ENCODE results near the gene ADGRA3.

The ADGRA3 gene

GRCh38 chr4:22356987-22357596 is 158.8 kb downstream of the ADGRA3 start:
- no peaks in the 10 kb centered on the region for H3K36me3 Mint-ChIP-seq
- H3K9me3 Mint-ChIP-seq (ENCODE audit: low read depth) = peaks cover 8% of the 10 kb centered on the region
- no peaks in the 10 kb centered on the region for H3K4me1 Mint-ChIP-seq (ENCODE audit: low read depth)
- H3K27me3 Mint-ChIP-seq = no peaks in the 10 kb centered on the region
- no peak overlapping the region for H3K4me3 Mint-ChIP-seq
- no peak overlapping the region for H3K27ac Mint-ChIP-seq

DNA sequence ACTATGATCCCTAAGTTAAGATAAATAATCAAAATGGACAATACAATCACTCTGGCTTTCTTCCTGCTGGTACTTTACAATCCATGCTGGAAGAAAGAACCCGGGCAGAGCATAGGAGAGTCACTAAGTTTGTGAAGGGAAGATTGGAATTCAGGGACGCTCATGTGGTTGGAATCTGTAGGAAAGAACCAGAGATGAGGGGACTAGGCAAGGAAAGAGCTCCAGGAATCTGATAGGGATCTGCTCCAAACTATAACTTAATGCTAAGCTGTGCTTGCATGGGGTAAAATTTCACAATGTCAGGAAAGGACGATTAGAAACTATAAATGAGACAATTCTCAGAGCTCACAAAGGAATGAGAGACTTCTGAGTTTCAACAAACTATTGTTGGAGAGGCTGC is 167.5 kb downstream of the ADGRA3 start:
- Mint-ChIP-seq H3K4me3 (no peak overlapping the region), H3K36me3 (peaks cover 2% of the 10 kb centered on the region), H3K27me3 (peaks cover 3% of the 10 kb centered on the region), H3K9me3 (ENCODE audit: low read depth) (no peaks in the 10 kb centered on the region), H3K27ac (no peak overlapping the region), H3K4me1 (ENCODE audit: low read depth) (no peaks in the 10 kb centered on the region)

DNA sequence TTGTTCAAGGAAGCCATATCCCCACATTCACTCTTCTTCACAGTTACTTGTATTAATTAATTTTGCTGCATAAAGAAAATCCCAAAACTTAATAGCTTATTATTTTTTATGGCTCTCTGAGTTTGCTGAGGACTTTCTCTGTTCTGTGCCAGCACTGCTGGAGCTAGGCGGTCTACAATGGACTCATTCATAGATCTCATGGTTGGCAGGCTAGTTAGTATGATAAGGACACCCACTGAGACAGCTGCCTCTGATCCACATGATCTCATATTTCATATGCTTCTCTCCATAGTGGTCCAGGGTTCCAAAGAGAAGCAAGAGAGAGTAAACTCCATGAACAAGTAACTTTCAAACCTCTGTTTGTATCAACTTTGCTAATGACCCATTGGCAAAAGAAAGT is 170.2 kb downstream of the ADGRA3 start:
- no peak overlapping the region for H3K27ac Mint-ChIP-seq

DNA sequence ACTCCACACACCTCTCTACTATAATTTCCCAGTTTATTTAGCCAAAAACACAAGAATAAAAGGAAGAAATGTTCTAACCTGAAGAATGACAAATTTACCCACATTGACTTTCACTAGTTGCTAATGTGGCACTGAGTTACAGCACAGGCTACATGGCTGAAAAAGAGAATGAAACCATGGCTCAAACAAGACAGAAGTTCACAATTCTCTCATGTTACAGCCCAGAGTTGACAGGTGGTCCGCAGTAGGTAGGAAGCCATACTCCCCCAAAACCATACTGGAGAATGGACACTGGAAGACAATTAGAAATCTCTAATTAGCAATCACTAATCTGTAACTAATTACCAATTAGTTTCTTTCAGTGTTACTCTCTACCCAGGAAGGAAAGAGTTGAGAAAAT is 170.8 kb downstream of the ADGRA3 start:
- Mint-ChIP-seq H3K36me3 (no peaks in the 10 kb centered on the region), H3K27me3 (peaks cover 2% of the 10 kb centered on the region), H3K9me3 (ENCODE audit: low read depth) (no peaks in the 10 kb centered on the region), H3K27ac (no peak overlapping the region), H3K4me3 (no peak overlapping the region), H3K4me1 (ENCODE audit: low read depth) (no peaks in the 10 kb centered on the region)

More for the DNA sequence above, 170.2 kb downstream of the ADGRA3 start:
- Mint-ChIP-seq H3K4me3 (no peak overlapping the region), H3K36me3 (peaks cover under 1% of the 10 kb centered on the region), H3K9me3 (ENCODE audit: low read depth) (no peaks in the 10 kb centered on the region), H3K27me3 (peaks cover 3% of the 10 kb centered on the region), H3K4me1 (ENCODE audit: low read depth) (no peaks in the 10 kb centered on the region)

GRCh38 chr4:22343606-22344005 is 172.3 kb downstream of the ADGRA3 start:
- Mint-ChIP-seq H3K27me3 (peaks cover 2% of the 10 kb centered on the region), H3K4me3 (no peak overlapping the region), H3K9me3 (ENCODE audit: low read depth) (no peaks in the 10 kb centered on the region), H3K27ac (no peak overlapping the region), H3K36me3 (no peaks in the 10 kb centered on the region), H3K4me1 (ENCODE audit: low read depth) (no peaks in the 10 kb centered on the region)

DNA sequence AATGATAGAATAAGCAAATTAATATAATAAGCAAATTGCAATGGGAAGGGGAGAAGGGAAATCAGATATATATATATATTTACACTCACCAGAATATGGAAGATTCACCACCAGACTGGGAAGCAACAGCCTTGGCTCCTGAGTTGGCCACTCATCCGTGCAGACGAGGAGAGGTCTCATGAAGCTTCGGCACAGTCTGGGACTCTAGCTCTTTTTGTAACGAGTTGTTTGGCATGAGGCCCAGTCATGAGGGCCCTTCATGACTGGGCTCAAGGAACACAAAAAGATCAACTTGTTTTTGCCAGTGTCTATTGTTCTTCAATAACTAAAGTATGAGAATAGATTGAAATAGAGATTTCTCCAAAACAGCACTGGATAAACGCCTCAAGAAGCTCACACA is 176.4 kb downstream of the ADGRA3 start:
- no peaks in the 10 kb centered on the region for H3K36me3 Mint-ChIP-seq
- no peak overlapping the region for H3K4me3 Mint-ChIP-seq
- H3K27me3 Mint-ChIP-seq = no peaks in the 10 kb centered on the region
- H3K4me1 Mint-ChIP-seq (ENCODE audit: low read depth) = no peaks in the 10 kb centered on the region
- H3K27ac Mint-ChIP-seq = no peak overlapping the region
- H3K9me3 Mint-ChIP-seq (ENCODE audit: low read depth) = no peaks in the 10 kb centered on the region

- no peak overlapping the region for H3K4me3 Mint-ChIP-seq
Measured at GRCh38 chr4:22338796-22339195, 177.1 kb downstream of the ADGRA3 start.

More at GRCh38 chr4:22338796-22339195, 177.1 kb downstream of the ADGRA3 start:
- Mint-ChIP-seq H3K36me3 (no peaks in the 10 kb centered on the region), H3K27ac (no peak overlapping the region), H3K9me3 (ENCODE audit: low read depth) (no peaks in the 10 kb centered on the region), H3K27me3 (no peaks in the 10 kb centered on the region), H3K4me1 (ENCODE audit: low read depth) (no peaks in the 10 kb centered on the region)

All from activated naive CD8-positive, alpha-beta T cell (primary cell).